HepG2 (cell line): ENCODE results near the gene TEAD4. TPM values are rescaled to one million over a fixed set of nuclear protein-coding genes. Genes with fewer than 3 reads are reported as not detected.

ENCODE experiments used
- ATAC-seq: fragments of 200-7000 bp; cut with Tn5 transposase; 3 replicates; pipeline ENCODE4 v1.9.1; 2020; ENCODE audit warnings: mild to moderate bottlenecking, moderate library complexity
- BruUV-seq: library from RNA; stranded (reverse); fragments of 400-500 nt; replicated peaks from 2 replicates; lab custom pipeline; 2021; lab: Mats Ljungman, UMichigan
- CTCF ChIA-PET: fragments of 300-600 bp; formaldehyde crosslinking; extraction: SDS; loops from one replicate; lab custom pipeline; 2021; ENCODE audit warnings: low total read pairs, inconsistent platforms, low intra/inter-chr PET ratio; lab: Yijun Ruan, JAX
- POLR2A ChIA-PET: fragments of 350-600 bp; sonication (Branson Sonifier 250); formaldehyde crosslinking; loops from one replicate; lab custom pipeline; 2020; ENCODE audit warnings: antibody characterized with exemption, inconsistent platforms; lab: Yijun Ruan, JAX
- DNase-seq: peaks from one replicate; pipeline ENCODE4 v3.0.0-alpha.2; 2015; ENCODE audit warnings: low spot score
- FAIRE-seq: peaks from 3 replicates; lab custom pipeline; 2011; peaks lifted over from hg19 to GRCh38; lab: Jason Lieb, UNC
- H2AFZ ChIP-seq: one replicate; pipeline ENCODE4 v1.6.1; 2011; ENCODE audit warnings: low read length, inconsistent platforms
- H3K27ac ChIP-seq: fragments of 300-600 bp; 3 replicates; pipeline ENCODE4 v1.8.0; 2011; ENCODE audit warnings: mixed run types, mild to moderate bottlenecking, mixed read lengths, low read length, inconsistent platforms; ENCODE audit not compliant: insufficient read depth; ENCODE audit errors: extremely low read length
- H3K27me3 ChIP-seq, 2 experiments: fragments of 200-600 bp in 1 of 2; 2 replicates in 1 of 2; 3 replicates in 1 of 2; pipeline versions ENCODE4 v1.6.0 to v1.8.0; 2011; ENCODE audit warnings: low read length in 2 of 2, mild to moderate bottlenecking in 2 of 2, moderate library complexity in 2 of 2, inconsistent platforms in 1 of 2; ENCODE audit not compliant: insufficient read depth in 2 of 2, control insufficient read depth in 1 of 2
- H3K36me3 ChIP-seq, 2 experiments: fragments of 200-600 bp in 1 of 2; replicated peaks in 1 of 2; 2 replicates in 1 of 2; 3 replicates in 1 of 2; pipeline versions ENCODE4 v1.5.1 to v1.8.0; 2011; ENCODE audit warnings: low read length in 2 of 2, inconsistent platforms in 1 of 2; ENCODE audit not compliant: insufficient read depth in 2 of 2, control insufficient read depth in 1 of 2
- H3K4me1 ChIP-seq: 2 replicates; pipeline ENCODE4 v1.5.1; 2012; ENCODE audit warnings: low read length, inconsistent platforms; ENCODE audit not compliant: insufficient read depth
- H3K4me2 ChIP-seq: 2 replicates; pipeline ENCODE4 v1.6.0; 2011; ENCODE audit warnings: low read depth, low read length, inconsistent platforms
- H3K4me3 ChIP-seq, 3 experiments: fragments of 200-600 bp in 1 of 3; sonication (generic), shearing (Covaris generic) in 1 of 3; replicated peaks in 1 of 3; 2 replicates each; pipeline ENCODE4 v1.5.1; 2011 to 2016; ENCODE audit warnings: low read length in 3 of 3, inconsistent platforms in 2 of 3, low read depth in 2 of 3, mild to moderate bottlenecking in 2 of 3, control low read depth in 1 of 3, mixed read lengths in 1 of 3; ENCODE audit not compliant: insufficient read depth in 1 of 3
- H3K79me2 ChIP-seq: one replicate; pipeline ENCODE4 v1.6.1; 2011; ENCODE audit warnings: low read length, inconsistent platforms; ENCODE audit not compliant: insufficient read depth
- H3K9ac ChIP-seq: 2 replicates; pipeline ENCODE4 v1.6.0; 2011; ENCODE audit warnings: mild to moderate bottlenecking, low read depth, low read length, inconsistent platforms; ENCODE audit not compliant: insufficient read depth
- H3K9me3 ChIP-seq: 2 replicates; pipeline ENCODE4 v1.5.1; 2012; ENCODE audit warnings: mild to moderate bottlenecking, low read length
- H4K20me1 ChIP-seq: 2 replicates; pipeline ENCODE4 v1.6.0; 2011; ENCODE audit warnings: inconsistent platforms, mild to moderate bottlenecking, low read length, moderate library complexity; ENCODE audit not compliant: insufficient read depth
- CBX5 ChIP-seq: sonication (generic); formaldehyde crosslinking; IDR thresholded peaks from 2 replicates; pipeline ENCODE4 v1.4.0; 2020; ENCODE audit warnings: missing genetic modification reagents, borderline replicate concordance
- HMGXB3 ChIP-seq: sonication (generic); formaldehyde crosslinking; IDR thresholded peaks from 2 replicates; pipeline ENCODE4 v1.4.0; 2020; ENCODE audit warnings: missing genetic modification reagents, borderline replicate concordance
- RBM22 ChIP-seq: fragments of 200-400 bp; formaldehyde crosslinking; optimal IDR thresholded peaks from 2 replicates; pipeline ENCODE3; 2017; ENCODE audit warnings: mild to moderate bottlenecking, low read length, moderate library complexity
- SIN3A ChIP-seq: IDR thresholded peaks from 2 replicates; pipeline ENCODE4 v1.6.1; 2011; ENCODE audit warnings: low read depth, mild to moderate bottlenecking, control low read depth, low read length, borderline replicate concordance
- SP4 ChIP-seq: sonication (generic); formaldehyde crosslinking; IDR thresholded peaks from 2 replicates; pipeline ENCODE4 v1.8.1; 2023; ENCODE audit warnings: mild to moderate bottlenecking, missing genetic modification reagents
- TSC22D2 ChIP-seq: sonication (generic); formaldehyde crosslinking; IDR thresholded peaks from 2 replicates; pipeline ENCODE4 v1.5.1; 2020; ENCODE audit warnings: missing genetic modification reagents, mild to moderate bottlenecking, borderline replicate concordance
- WIZ ChIP-seq: sonication (generic); formaldehyde crosslinking; IDR thresholded peaks from 2 replicates; pipeline ENCODE4 v1.5.1; 2020; ENCODE audit warnings: mild to moderate bottlenecking, missing genetic modification reagents
- ZNF232 ChIP-seq: sonication (generic); formaldehyde crosslinking; IDR thresholded peaks from 2 replicates; pipeline ENCODE4 v1.4.0; 2020; ENCODE audit warnings: missing genetic modification reagents, borderline replicate concordance
- ZNF3 ChIP-seq: IDR thresholded peaks from 2 replicates; pipeline ENCODE4 v1.7.0; 2017; ENCODE audit warnings: inconsistent platforms
- ZNF343 ChIP-seq: sonication (generic); formaldehyde crosslinking; IDR thresholded peaks from 2 replicates; pipeline ENCODE4 v1.4.0; 2020; ENCODE audit warnings: mild to moderate bottlenecking, missing genetic modification reagents
- ZNF691 ChIP-seq: sonication (generic); formaldehyde crosslinking; IDR thresholded peaks from 2 replicates; pipeline ENCODE4 v1.4.0; 2020; ENCODE audit warnings: missing genetic modification reagents, low read depth, mild to moderate bottlenecking, borderline replicate concordance
- ZSCAN12 ChIP-seq: sonication (generic); formaldehyde crosslinking; IDR thresholded peaks from 2 replicates; pipeline ENCODE4 v1.9.0; 2021; ENCODE audit warnings: mild to moderate bottlenecking, missing genetic modification reagents
- WGBS: methylation state at CpG from one replicate; pipeline ENCODE4 v1.1.6; 2017; ENCODE audit warnings: low lambda C conversion rate; 5-methylcytosine and 5-hydroxymethylcytosine counted together
- in situ Hi-C: cut with HindIII; loops from 2 replicates; pipeline ENCODE4 v1.10.0; 2017; ENCODE audit warnings: low pct_unique_long_range_greater_than_20kb; ENCODE audit not compliant: extremely low pct_ligation_motif_present
- intact Hi-C: fragments of 100-400 bp; cut with micrococcal nuclease; formaldehyde crosslinking; loops from one replicate; pipeline ENCODE4 v1.10.0; 2022; ENCODE audit not compliant: unreplicated experiment
- polyA plus RNA-seq, 8 experiments: library from polyadenylated mRNA; depleted of rRNA in 3 of 8; stranded (reverse) in 7 of 8; unstranded in 1 of 8; fragments of >200 nt; fragmentation: Illumina TruSeq in 4 of 8; extraction: Trizol in 4 of 8; gene quantifications; 2 replicates each; pipeline versions ENCODE4 v1.2.1 to v1.2.3, GENCODE V29; 2011 to 2016; ENCODE audit warnings: low read depth in 4 of 8, missing spikeins in 1 of 8, mixed read lengths in 1 of 8; ENCODE audit not compliant: insufficient read depth in 1 of 8
- total RNA-seq, 5 experiments: library from RNA; depleted of rRNA; stranded (reverse); fragments of >200 nt; fragmentation: Illumina TruSeq; extraction: Trizol; gene quantifications; 2 replicates each; pipeline ENCODE4 v1.2.3, GENCODE V29; 2016; ENCODE audit warnings: low read depth in 1 of 5
- TF ChIP-seq, protein P1 (sequence below): sonication (generic); formaldehyde crosslinking; IDR thresholded peaks from 2 replicates; pipeline ENCODE4 v1.4.0; 2020; ENCODE audit warnings: missing genetic modification reagents, mild to moderate bottlenecking, borderline replicate concordance

The TEAD4 gene
- total and polyA plus RNA-seq, 2 of the 13 experiments (the other 11 are each of a cell fraction or from before 2014, with no cell fraction given) = 45.0 to 69.4 TPM

DNA sequence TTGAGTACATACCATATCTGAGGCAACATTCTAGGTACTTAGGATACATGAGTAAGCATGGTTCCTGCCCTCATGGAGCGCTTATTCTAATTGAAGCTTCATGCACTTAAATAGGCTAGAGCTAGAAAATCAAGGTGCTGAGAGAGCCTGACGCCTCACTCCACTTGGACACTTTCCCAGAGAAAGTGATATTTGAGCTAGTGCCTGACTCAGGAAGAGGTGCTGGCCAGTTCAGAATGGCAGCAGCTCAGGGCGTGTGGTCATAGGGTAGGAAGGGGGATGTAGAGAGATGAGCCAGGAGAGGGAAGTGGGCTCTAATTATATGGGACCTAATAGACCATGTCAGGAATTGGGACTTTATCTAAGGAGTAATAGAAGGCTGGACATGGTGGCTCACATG is 35.2 kb upstream of the TEAD4 start:
- H3K27me3 ChIP-seq = no peaks in the 10 kb centered on the region
- BruUV-seq = no TSS peak
- CTCF ChIA-PET = no interaction called here
- FAIRE-seq (no peak), DNase-seq (no peak), ATAC-seq (no peak)
- WGBS = 94% methylated on average over 3 of the region's 3 CpGs
- POLR2A ChIA-PET = no interaction called here
- TF ChIP-seq ZNF3 (CRISPR knock-in tag) (no peak), CBX5 (CRISPR knock-in tag) (no peak), ZNF232 (CRISPR knock-in tag) (no peak), WIZ (CRISPR knock-in tag) (no peak), ZNF343 (CRISPR knock-in tag) (no peak), ZSCAN12 (CRISPR knock-in tag) (no peak), ZNF691 (no peak), HMGXB3 (CRISPR knock-in tag) (no peak), RBM22 (no peak), TSC22D2 (CRISPR knock-in tag) (no peak), SIN3A (no peak), SP4 (CRISPR knock-in tag) (no peak)
- TF ChIP-seq, protein P1, sequence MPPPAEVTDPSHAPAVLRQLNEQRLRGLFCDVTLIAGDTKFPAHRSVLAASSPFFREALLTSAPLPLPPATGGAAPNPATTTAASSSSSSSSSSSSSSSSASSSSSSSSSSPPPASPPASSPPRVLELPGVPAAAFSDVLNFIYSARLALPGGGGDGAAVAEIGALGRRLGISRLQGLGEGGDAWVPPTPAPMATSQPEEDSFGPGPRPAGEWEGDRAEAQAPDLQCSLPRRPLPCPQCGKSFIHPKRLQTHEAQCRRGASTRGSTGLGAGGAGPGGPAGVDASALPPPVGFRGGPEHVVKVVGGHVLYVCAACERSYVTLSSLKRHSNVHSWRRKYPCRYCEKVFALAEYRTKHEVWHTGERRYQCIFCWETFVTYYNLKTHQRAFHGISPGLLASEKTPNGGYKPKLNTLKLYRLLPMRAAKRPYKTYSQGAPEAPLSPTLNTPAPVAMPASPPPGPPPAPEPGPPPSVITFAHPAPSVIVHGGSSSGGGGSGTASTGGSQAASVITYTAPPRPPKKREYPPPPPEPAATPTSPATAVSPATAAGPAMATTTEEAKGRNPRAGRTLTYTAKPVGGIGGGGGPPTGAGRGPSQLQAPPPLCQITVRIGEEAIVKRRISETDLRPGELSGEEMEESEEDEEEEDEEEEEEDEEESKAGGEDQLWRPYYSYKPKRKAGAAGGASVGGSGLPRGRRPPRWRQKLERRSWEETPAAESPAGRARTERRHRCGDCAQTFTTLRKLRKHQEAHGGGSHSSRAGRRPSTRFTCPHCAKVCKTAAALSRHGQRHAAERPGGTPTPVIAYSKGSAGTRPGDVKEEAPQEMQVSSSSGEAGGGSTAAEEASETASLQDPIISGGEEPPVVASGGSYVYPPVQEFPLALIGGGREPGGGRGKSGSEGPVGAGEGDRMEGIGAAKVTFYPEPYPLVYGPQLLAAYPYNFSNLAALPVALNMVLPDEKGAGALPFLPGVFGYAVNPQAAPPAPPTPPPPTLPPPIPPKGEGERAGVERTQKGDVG (CRISPR knock-in tag) = no peak
- H3K9ac ChIP-seq = no peak overlapping the region
- in situ Hi-C loops (no loop called here), intact Hi-C loops (no loop called here)
- no peak overlapping the region for H3K4me3 ChIP-seq
- H3K36me3 ChIP-seq = peaks cover 8 to 50% of the 10 kb centered on the region in 2 experiments
- H3K4me2 ChIP-seq = no peak overlapping the region
- no peaks in the 10 kb centered on the region for H3K4me1 ChIP-seq
- H4K20me1 ChIP-seq = no peaks in the 10 kb centered on the region
- no peak overlapping the region for H3K27ac ChIP-seq
- no peak overlapping the region for H2AFZ ChIP-seq
- H3K9me3 ChIP-seq = no peaks in the 10 kb centered on the region
- H3K79me2 ChIP-seq = no peaks in the 10 kb centered on the region
